HEK293 (cell line): ENCODE data around the gene ELL.

Experiments used
- IKZF3 ChIP-seq: fragments of 450-650 bp; IDR thresholded peaks from 2 replicates; pipeline ENCODE4 v1.5.0; 2018; ENCODE audit warnings: missing biosample characterization, mild to moderate bottlenecking, missing genetic modification characterization, moderate library complexity
- PRDM1 ChIP-seq: fragments of 450-650 bp; formaldehyde crosslinking; IDR thresholded peaks from 2 replicates; pipeline ENCODE4; 2016; ENCODE audit warnings: missing biosample characterization, missing genetic modification characterization
- SP3 ChIP-seq: fragments of 450-650 bp; formaldehyde crosslinking; IDR thresholded peaks from 2 replicates; pipeline ENCODE4 v1.5.1; 2016; ENCODE audit warnings: missing biosample characterization, missing genetic modification characterization
- SP7 ChIP-seq: fragments of 450-650 bp; formaldehyde crosslinking; IDR thresholded peaks from 2 replicates; pipeline ENCODE4 v1.5.1; 2016; ENCODE audit warnings: missing biosample characterization, missing genetic modification characterization
- YY2 ChIP-seq: fragments of 450-650 bp; formaldehyde crosslinking; IDR thresholded peaks from 2 replicates; pipeline ENCODE4 v1.5.1; 2016; ENCODE audit warnings: missing biosample characterization, missing genetic modification characterization
- ZBTB21 ChIP-seq: fragments of 450-650 bp; formaldehyde crosslinking; IDR thresholded peaks from 2 replicates; pipeline ENCODE4 v1.5.1; 2017; ENCODE audit warnings: missing biosample characterization, missing genetic modification characterization
- ZNF112 ChIP-seq: fragments of 450-650 bp; formaldehyde crosslinking; IDR thresholded peaks from 2 replicates; pipeline ENCODE4 v1.5.0; 2017; ENCODE audit warnings: missing biosample characterization, missing genetic modification characterization
- ZNF148 ChIP-seq: fragments of 450-650 bp; formaldehyde crosslinking; IDR thresholded peaks from 2 replicates; pipeline ENCODE4 v1.5.0; 2017; ENCODE audit warnings: missing biosample characterization, missing genetic modification characterization, borderline replicate concordance
- ZNF184 ChIP-seq: fragments of 450-650 bp; IDR thresholded peaks from 2 replicates; pipeline ENCODE4 v1.5.1; 2018; ENCODE audit warnings: missing biosample characterization, mild to moderate bottlenecking, missing genetic modification characterization
- ZNF362 ChIP-seq: fragments of 450-650 bp; formaldehyde crosslinking; IDR thresholded peaks from 2 replicates; pipeline ENCODE4 v1.5.1; 2016; ENCODE audit warnings: missing biosample characterization, missing genetic modification characterization
- ZNF366 ChIP-seq: fragments of 450-650 bp; formaldehyde crosslinking; conservative IDR thresholded peaks from 2 replicates; pipeline ENCODE4 v1.5.1; 2016; ENCODE audit warnings: missing biosample characterization, missing genetic modification characterization
- ZNF37A ChIP-seq: fragments of 450-650 bp; IDR thresholded peaks from 2 replicates; pipeline ENCODE4 v1.5.1; 2018; ENCODE audit warnings: missing biosample characterization, missing genetic modification characterization
- ZNF398 ChIP-seq: fragments of 450-650 bp; formaldehyde crosslinking; IDR thresholded peaks from 2 replicates; pipeline ENCODE4 v1.5.1; 2017; ENCODE audit warnings: missing biosample characterization, missing genetic modification characterization
- ZNF416 ChIP-seq: fragments of 450-650 bp; formaldehyde crosslinking; IDR thresholded peaks from 2 replicates; pipeline ENCODE4 v1.5.1; 2016; ENCODE audit warnings: missing biosample characterization, missing genetic modification characterization
- ZNF704 ChIP-seq: fragments of 450-650 bp; formaldehyde crosslinking; IDR thresholded peaks from 2 replicates; pipeline ENCODE4 v1.5.1; 2016; ENCODE audit warnings: missing biosample characterization, missing genetic modification characterization
- ZNF707 ChIP-seq: fragments of 450-650 bp; formaldehyde crosslinking; IDR thresholded peaks from 2 replicates; pipeline ENCODE4 v1.5.1; 2016; ENCODE audit warnings: missing biosample characterization, missing genetic modification characterization
- ZSCAN16 ChIP-seq: fragments of 450-650 bp; formaldehyde crosslinking; IDR thresholded peaks from 2 replicates; pipeline ENCODE4 v1.5.1; 2016; ENCODE audit warnings: missing biosample characterization, missing genetic modification characterization
- ZSCAN30 ChIP-seq: fragments of 450-650 bp; IDR thresholded peaks from 2 replicates; pipeline ENCODE4 v1.5.1; 2018; ENCODE audit warnings: missing biosample characterization, mild to moderate bottlenecking, missing genetic modification characterization, moderate library complexity
- ZXDB ChIP-seq: fragments of 450-650 bp; formaldehyde crosslinking; IDR thresholded peaks from 2 replicates; pipeline ENCODE4 v1.5.1; 2016; ENCODE audit warnings: missing biosample characterization, missing genetic modification characterization
- TF ChIP-seq, protein P1 (sequence below): fragments of 450-650 bp; formaldehyde crosslinking; IDR thresholded peaks from 2 replicates; pipeline ENCODE4 v1.5.1; 2016; ENCODE audit warnings: missing biosample characterization, missing genetic modification characterization
- TF ChIP-seq, protein P2 (sequence below): fragments of 450-650 bp; formaldehyde crosslinking; IDR thresholded peaks from 2 replicates; pipeline ENCODE4 v1.5.1; 2016; ENCODE audit warnings: missing biosample characterization, missing genetic modification characterization
- TF ChIP-seq, protein P3 (sequence below): fragments of 450-650 bp; formaldehyde crosslinking; IDR thresholded peaks from 2 replicates; pipeline ENCODE4 v1.5.1; 2017; ENCODE audit warnings: missing biosample characterization, missing genetic modification characterization
- TF ChIP-seq, protein P4 (sequence below): IDR thresholded peaks from 2 replicates; pipeline ENCODE4 v1.6.1; 2011; ENCODE audit warnings: mild to moderate bottlenecking, low read depth, low read length, borderline replicate concordance

The ELL gene

DNA sequence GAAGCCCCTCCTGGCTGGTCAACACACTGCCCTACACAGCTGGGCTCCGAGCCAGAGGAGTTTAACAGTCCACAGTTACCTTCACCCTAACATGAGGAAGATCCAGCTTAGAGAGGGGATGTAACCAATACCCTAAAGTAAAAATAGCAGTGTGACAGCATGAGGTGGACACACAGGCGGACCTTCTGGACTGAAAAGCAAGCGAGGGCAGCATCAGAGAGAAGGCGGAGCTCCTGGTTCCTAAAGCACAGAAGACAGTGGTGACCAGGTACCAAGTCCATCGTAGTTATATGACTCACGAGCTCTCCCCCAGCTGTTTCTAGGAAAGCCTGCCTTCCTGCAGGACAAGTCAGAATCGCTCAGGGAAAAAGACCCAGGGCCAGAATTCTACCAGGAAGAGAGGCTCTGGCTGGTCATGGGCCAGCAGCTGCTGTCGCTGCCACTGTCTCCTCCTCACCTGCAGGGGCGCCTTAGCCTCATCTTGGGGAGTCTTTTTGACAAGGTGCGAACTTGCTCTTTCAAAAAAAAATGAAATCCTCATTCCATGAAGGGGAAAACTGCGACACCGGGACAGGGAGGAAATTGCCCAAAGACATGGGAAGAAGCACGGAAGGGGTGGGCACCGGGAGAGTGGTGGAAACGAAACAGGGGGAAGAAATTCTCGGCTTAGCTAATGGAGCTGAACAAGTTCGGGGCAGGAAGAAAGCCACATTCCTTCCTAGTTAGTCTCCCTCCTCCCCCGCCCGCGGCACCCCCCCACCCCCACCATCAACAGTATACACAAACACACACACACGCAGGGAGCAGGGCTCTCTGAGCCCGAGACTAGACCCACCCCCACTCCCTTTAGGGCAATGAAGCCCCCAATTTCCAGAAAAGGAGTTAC is 1.7 kb downstream of the ELL start (continued):
- TF ChIP-seq, protein P1, sequence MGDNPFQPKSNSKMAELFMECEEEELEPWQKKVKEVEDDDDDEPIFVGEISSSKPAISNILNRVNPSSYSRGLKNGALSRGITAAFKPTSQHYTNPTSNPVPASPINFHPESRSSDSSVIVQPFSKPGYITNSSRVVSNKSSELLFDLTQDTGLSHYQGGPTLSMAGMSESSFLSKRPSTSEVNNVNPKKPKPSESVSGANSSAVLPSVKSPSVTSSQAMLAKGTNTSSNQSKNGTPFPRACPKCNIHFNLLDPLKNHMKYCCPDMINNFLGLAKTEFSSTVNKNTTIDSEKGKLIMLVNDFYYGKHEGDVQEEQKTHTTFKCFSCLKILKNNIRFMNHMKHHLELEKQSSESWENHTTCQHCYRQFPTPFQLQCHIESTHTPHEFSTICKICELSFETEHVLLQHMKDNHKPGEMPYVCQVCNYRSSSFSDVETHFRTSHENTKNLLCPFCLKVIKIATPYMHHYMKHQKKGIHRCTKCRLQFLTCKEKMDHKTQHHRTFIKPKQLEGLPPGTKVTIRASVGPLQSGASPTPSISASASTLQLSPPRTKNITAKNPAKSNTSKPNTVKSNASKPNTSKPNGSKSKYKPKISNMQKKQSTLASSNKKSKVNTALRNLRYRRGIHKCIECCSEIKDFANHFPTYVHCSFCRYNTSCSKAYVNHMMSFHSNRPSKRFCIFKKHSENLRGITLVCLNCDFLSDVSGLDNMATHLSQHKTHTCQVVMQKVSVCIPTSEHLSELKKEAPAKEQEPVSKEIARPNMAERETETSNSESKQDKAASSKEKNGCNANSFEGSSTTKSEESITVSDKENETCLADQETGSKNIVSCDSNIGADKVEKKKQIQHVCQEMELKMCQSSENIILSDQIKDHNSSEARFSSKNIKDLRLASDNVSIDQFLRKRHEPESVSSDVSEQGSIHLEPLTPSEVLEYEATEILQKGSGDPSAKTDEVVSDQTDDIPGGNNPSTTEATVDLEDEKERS (tag by site-specific recombination) = no peak
- TF ChIP-seq, protein P2, sequence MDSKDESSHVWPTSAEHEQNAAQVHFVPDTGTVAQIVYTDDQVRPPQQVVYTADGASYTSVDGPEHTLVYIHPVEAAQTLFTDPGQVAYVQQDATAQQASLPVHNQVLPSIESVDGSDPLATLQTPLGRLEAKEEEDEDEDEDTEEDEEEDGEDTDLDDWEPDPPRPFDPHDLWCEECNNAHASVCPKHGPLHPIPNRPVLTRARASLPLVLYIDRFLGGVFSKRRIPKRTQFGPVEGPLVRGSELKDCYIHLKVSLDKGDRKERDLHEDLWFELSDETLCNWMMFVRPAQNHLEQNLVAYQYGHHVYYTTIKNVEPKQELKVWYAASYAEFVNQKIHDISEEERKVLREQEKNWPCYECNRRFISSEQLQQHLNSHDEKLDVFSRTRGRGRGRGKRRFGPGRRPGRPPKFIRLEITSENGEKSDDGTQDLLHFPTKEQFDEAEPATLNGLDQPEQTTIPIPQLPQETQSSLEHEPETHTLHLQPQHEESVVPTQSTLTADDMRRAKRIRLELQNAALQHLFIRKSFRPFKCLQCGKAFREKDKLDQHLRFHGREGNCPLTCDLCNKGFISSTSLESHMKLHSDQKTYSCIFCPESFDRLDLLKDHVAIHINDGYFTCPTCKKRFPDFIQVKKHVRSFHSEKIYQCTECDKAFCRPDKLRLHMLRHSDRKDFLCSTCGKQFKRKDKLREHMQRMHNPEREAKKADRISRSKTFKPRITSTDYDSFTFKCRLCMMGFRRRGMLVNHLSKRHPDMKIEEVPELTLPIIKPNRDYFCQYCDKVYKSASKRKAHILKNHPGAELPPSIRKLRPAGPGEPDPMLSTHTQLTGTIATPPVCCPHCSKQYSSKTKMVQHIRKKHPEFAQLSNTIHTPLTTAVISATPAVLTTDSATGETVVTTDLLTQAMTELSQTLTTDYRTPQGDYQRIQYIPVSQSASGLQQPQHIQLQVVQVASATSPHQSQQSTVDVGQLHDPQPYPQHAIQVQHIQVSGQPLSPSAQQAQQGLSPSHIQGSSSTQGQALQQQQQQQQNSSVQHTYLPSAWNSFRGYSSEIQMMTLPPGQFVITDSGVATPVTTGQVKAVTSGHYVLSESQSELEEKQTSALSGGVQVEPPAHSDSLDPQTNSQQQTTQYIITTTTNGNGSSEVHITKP (tag by site-specific recombination) = peak; percentile 35; the same call in 1 of the 2 replicates
- TF ChIP-seq, protein P3, sequence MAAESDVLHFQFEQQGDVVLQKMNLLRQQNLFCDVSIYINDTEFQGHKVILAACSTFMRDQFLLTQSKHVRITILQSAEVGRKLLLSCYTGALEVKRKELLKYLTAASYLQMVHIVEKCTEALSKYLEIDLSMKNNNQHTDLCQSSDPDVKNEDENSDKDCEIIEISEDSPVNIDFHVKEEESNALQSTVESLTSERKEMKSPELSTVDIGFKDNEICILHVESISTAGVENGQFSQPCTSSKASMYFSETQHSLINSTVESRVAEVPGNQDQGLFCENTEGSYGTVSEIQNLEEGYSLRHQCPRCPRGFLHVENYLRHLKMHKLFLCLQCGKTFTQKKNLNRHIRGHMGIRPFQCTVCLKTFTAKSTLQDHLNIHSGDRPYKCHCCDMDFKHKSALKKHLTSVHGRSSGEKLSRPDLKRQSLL (tag by site-specific recombination) = no peak
- peak; percentile 96 for TF ChIP-seq PRDM1 (tag by site-specific recombination)
- TF ChIP-seq ZSCAN30 (tag by site-specific recombination) = no peak
- no peak for TF ChIP-seq ZBTB21 (tag by site-specific recombination)
- no peak for TF ChIP-seq ZNF707 (tag by site-specific recombination)
- TF ChIP-seq IKZF3 (tag by site-specific recombination) = peak; percentile 74
- no peak for TF ChIP-seq ZNF704
- TF ChIP-seq ZNF112 (tag by site-specific recombination) = no peak
- TF ChIP-seq ZNF148 (tag by site-specific recombination) = no peak
- TF ChIP-seq ZNF416 = no peak
- TF ChIP-seq ZNF398 (tag by site-specific recombination) = peak; percentile 57; the same call in 1 of the 2 replicates
- TF ChIP-seq ZXDB (tag by site-specific recombination) = peak; percentile 58; the same call in 1 of the 2 replicates
- no peak for TF ChIP-seq ZNF184 (tag by site-specific recombination)
- peak; percentile 79 for TF ChIP-seq ZNF362 (tag by site-specific recombination)
- TF ChIP-seq, protein P4, sequence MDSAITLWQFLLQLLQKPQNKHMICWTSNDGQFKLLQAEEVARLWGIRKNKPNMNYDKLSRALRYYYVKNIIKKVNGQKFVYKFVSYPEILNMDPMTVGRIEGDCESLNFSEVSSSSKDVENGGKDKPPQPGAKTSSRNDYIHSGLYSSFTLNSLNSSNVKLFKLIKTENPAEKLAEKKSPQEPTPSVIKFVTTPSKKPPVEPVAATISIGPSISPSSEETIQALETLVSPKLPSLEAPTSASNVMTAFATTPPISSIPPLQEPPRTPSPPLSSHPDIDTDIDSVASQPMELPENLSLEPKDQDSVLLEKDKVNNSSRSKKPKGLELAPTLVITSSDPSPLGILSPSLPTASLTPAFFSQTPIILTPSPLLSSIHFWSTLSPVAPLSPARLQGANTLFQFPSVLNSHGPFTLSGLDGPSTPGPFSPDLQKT = no peak
- no peak for TF ChIP-seq YY2 (tag by site-specific recombination)
- TF ChIP-seq SP3 (tag by site-specific recombination) = no peak
- no peak for TF ChIP-seq ZNF37A (tag by site-specific recombination)
- TF ChIP-seq ZSCAN16 (tag by site-specific recombination) = no peak
- peak; percentile 27; the same call in 1 of the 2 replicates for TF ChIP-seq SP7 (tag by site-specific recombination)
- peak; percentile 77 for TF ChIP-seq ZNF366 (tag by site-specific recombination)
